Vagina (tissue), 2 donors: Measurements from ENCODE around the gene AGBL4. TPM values are rescaled to one million over a fixed set of nuclear protein-coding genes. Genes with fewer than 3 reads are reported as not detected.

Source experiments
- DNase-seq, 2 donors: peaks; one replicate each; pipeline ENCODE4 v3.0.0-alpha.2; 2017; ENCODE audit errors: extremely low spot score in 2 of 2
- H3K27ac ChIP-seq: fragments of 200-600 bp; sonication (generic); one replicate; pipeline ENCODE4 v1.5.1; 2019
- H3K27me3 ChIP-seq: fragments of 200-600 bp; sonication (generic); one replicate; pipeline ENCODE4 v1.5.1; 2019
- H3K36me3 ChIP-seq, 2 donors: fragments of 200-600 bp; sonication (generic); one replicate each; pipeline ENCODE4 v1.5.1; 2017 to 2019
- H3K4me1 ChIP-seq: fragments of 200-600 bp; sonication (generic); one replicate; pipeline ENCODE4 v1.5.1; 2019
- H3K4me3 ChIP-seq, 2 donors: fragments of 200-600 bp; sonication (generic); 1 replicate in 1 of 2; 2 replicates in 1 of 2; pipeline ENCODE4 v1.5.1; 2016 to 2019
- H3K9me3 ChIP-seq: fragments of 200-600 bp; sonication (generic); one replicate; pipeline ENCODE4 v1.5.1; 2019
- CTCF ChIP-seq, 3 experiments: fragments of 450-650 bp in 2 of 3; fragments of 200-600 bp in 1 of 3; sonication (generic) in 1 of 3; IDR thresholded peaks; one replicate each; pipeline ENCODE4 v1.5.1; 2017 to 2019; ENCODE audit warnings: antibody characterized with exemption in 3 of 3, mild to moderate bottlenecking in 2 of 3, moderate library complexity in 2 of 3
- POLR2A ChIP-seq, 2 donors: fragments of 450-650 bp; IDR thresholded peaks; one replicate each; pipeline ENCODE4 v1.6.1; 2017; ENCODE audit warnings: antibody characterized with exemption in 2 of 2, mild to moderate bottlenecking in 2 of 2, moderate library complexity in 2 of 2
- POLR2AphosphoS5 ChIP-seq, 2 donors: sonication (generic); formaldehyde crosslinking; IDR thresholded peaks; one replicate each; pipeline ENCODE4 v1.9.0; 2017; ENCODE audit warnings: antibody characterized with exemption in 2 of 2, mild to moderate bottlenecking in 2 of 2, low read depth in 1 of 2; ENCODE audit not compliant: insufficient read depth in 1 of 2
- intact Hi-C: fragments of 100-400 bp; cut with DNase I; formaldehyde crosslinking; loops from one replicate; pipeline ENCODE4 v1.15.1; 2023
- total RNA-seq: library from RNA; depleted of rRNA; stranded (reverse); fragments of >200 nt; gene quantifications from one replicate; pipeline ENCODE4 v1.2.3, GENCODE V29; 2016

AGBL4 gene
- total RNA-seq, 1 donor from 2014 or later = not detected

DNA sequence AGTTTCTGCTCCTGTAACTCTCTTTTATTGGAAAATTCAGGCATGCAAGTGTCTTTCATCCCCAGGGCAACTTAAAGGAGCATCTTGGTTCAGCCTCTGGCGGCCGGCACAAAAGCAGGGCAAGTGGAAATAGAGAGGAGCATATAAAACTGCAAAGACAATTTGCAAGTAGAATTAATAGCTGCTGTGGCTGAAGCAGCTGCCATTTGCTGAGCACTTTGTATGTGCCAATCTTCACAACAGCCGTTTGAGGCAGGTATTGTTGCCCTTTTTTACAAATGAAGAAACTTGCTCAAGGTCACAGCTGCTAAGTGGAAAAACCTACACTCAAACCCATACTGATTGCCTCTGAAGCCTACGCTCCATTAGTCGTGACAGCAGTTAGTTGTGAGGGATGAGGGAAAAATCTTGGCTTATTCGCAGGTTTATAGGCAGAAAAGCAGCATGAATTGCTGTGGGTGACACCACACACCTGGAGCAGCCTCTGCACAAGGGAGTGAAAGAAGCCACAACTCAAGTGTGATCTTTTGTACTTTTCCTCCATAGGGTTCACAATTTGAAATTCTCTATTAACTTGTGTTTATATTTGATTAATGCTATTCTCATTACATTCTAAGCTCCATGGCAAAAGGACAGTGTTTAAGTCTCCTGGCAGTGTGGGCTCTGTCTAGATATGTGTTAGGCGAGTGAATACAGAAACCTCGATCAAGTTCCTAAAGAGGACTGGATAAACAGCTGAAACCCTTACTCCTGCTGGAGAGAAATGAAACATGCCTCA, 1148.0 kb downstream of the AGBL4 start:
- DNase-seq = no peak
- Histone ChIP-seq H3K36me3 (no peaks in the 10 kb centered on the region), H3K27me3 (no peaks in the 10 kb centered on the region), H3K9me3 (no peaks in the 10 kb centered on the region), H3K4me3 (no peak overlapping the region), H3K27ac (no peak overlapping the region), H3K4me1 (peaks cover 14% of the 10 kb centered on the region)
- intact Hi-C loops = no loop called here
- TF ChIP-seq CTCF (IDR thresholded peaks at IDR 0.05) (no peak), POLR2A (IDR thresholded peaks at IDR 0.05) (no peak), POLR2AphosphoS5 (IDR thresholded peaks at IDR 0.05; ENCODE audit: insufficient read depth in 1 of 2, low read depth in 1 of 2) (no peak)

DNA sequence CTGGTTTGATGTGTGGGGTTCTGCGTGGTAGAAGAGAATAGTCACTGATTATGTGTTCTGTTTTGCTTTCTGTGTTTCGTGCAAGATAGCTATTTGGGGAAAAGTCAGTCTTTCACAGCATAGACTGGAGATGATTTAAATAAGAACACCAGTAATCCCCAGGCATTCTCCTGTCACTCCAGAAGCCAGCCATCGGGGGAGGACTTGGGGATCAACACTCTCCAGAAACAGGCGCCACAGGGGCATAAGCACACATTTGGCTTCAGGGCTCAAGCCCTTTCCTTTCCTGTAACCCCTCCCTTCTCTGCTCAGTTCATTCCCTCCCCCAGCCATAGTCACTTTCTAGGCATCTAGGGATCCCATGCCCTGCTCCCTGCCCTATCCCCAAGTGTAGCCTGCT, 1149.8 kb downstream of the AGBL4 start:
- DNase-seq = no peak
- H3K36me3 ChIP-seq = no peaks in the 10 kb centered on the region
- H3K4me1 ChIP-seq = peaks cover 12% of the 10 kb centered on the region
- H3K4me3 ChIP-seq = no peak overlapping the region
- no peaks in the 10 kb centered on the region for H3K9me3 ChIP-seq
- H3K27me3 ChIP-seq = no peaks in the 10 kb centered on the region
- TF ChIP-seq POLR2A (IDR thresholded peaks at IDR 0.05) (no peak), CTCF (IDR thresholded peaks at IDR 0.05) (no peak), POLR2AphosphoS5 (IDR thresholded peaks at IDR 0.05; ENCODE audit: insufficient read depth in 1 of 2, low read depth in 1 of 2) (no peak)
- H3K27ac ChIP-seq = no peak overlapping the region
- intact Hi-C loops = no loop called here

- H3K27me3 ChIP-seq = no peaks in the 10 kb centered on the region
- H3K4me1 ChIP-seq = no peaks in the 10 kb centered on the region
- H3K36me3 ChIP-seq = no peaks in the 10 kb centered on the region
- H3K27ac ChIP-seq = no peak overlapping the region
- TF ChIP-seq POLR2A (IDR thresholded peaks at IDR 0.05) = no peak
- TF ChIP-seq POLR2AphosphoS5 (IDR thresholded peaks at IDR 0.05; ENCODE audit: insufficient read depth in 1 of 2, low read depth in 1 of 2) = no peak
- no peak for TF ChIP-seq CTCF (IDR thresholded peaks at IDR 0.05)
- no peak overlapping the region for H3K4me3 ChIP-seq
- no peaks in the 10 kb centered on the region for H3K9me3 ChIP-seq
- DNase-seq = no peak
- intact Hi-C loops = no loop called here
Observed at GRCh38 chr1:48870596-48870995, 1153.2 kb downstream of the AGBL4 start.

- Histone ChIP-seq H3K4me1 (no peaks in the 10 kb centered on the region), H3K4me3 (no peak overlapping the region), H3K36me3 (no peaks in the 10 kb centered on the region), H3K27ac (no peak overlapping the region), H3K9me3 (no peaks in the 10 kb centered on the region), H3K27me3 (no peaks in the 10 kb centered on the region)
- intact Hi-C loops = no loop called here
- no peak for TF ChIP-seq POLR2A (IDR thresholded peaks at IDR 0.05)
- peak in 1 of 2 donors; percentile 34 for TF ChIP-seq POLR2AphosphoS5 (IDR thresholded peaks at IDR 0.05; ENCODE audit: insufficient read depth in 1 of 2, low read depth in 1 of 2)
- no peak for TF ChIP-seq CTCF (IDR thresholded peaks at IDR 0.05)
- DNase-seq = no peak
Observed at GRCh38 chr1:48869116-48869893, 1154.4 kb downstream of the AGBL4 start.

GRCh38 chr1:48864913-48865312, 1158.8 kb downstream of the AGBL4 start:
- H3K27ac ChIP-seq = no peak overlapping the region
- no peaks in the 10 kb centered on the region for H3K4me1 ChIP-seq
- intact Hi-C loops = no loop called here
- no peaks in the 10 kb centered on the region for H3K36me3 ChIP-seq
- no peak for TF ChIP-seq POLR2A (IDR thresholded peaks at IDR 0.05)
- TF ChIP-seq CTCF (IDR thresholded peaks at IDR 0.05) = no peak
- no peak for TF ChIP-seq POLR2AphosphoS5 (IDR thresholded peaks at IDR 0.05; ENCODE audit: insufficient read depth in 1 of 2, low read depth in 1 of 2)
- H3K9me3 ChIP-seq = no peaks in the 10 kb centered on the region
- no peak overlapping the region for H3K4me3 ChIP-seq
- no peak for DNase-seq
- no peaks in the 10 kb centered on the region for H3K27me3 ChIP-seq
